IMR-90 (cell line): ENCODE measurements around the gene TTI1. TPM values are rescaled to one million over a fixed set of nuclear protein-coding genes. Genes with fewer than 3 reads are reported as not detected.

Source experiments
- ATAC-seq: fragments of 200-7000 bp; cut with Tn5 transposase; 2 replicates; pipeline ENCODE4 v1.9.1; 2020; ENCODE audit warnings: low read depth, mild to moderate bottlenecking, moderate library complexity
- BruUV-seq: library from RNA; stranded (reverse); fragments of 400-500 nt; replicated peaks from 2 replicates; lab custom pipeline; 2021; lab: Mats Ljungman, UMichigan
- CTCF ChIA-PET: fragments of 300-600 bp; formaldehyde crosslinking; extraction: SDS; loops from one replicate; lab custom pipeline; 2021; ENCODE audit warnings: antibody characterized with exemption; lab: Yijun Ruan, JAX
- POLR2A ChIA-PET: fragments of 300-600 bp; sonication (Branson Sonifier 250); formaldehyde crosslinking; loops from one replicate; lab custom pipeline; 2022; ENCODE audit warnings: antibody characterized with exemption; ENCODE audit not compliant: unreplicated experiment; lab: Charles Lee
- DNase-seq: peaks from one replicate; pipeline ENCODE4 v3.0.0; 2013
- H2AFZ ChIP-seq: replicated peaks from 2 replicates; pipeline ENCODE3; 2013; ENCODE audit warnings: low read length, mild to moderate bottlenecking; ENCODE audit not compliant: poor library complexity
- H2AK5ac ChIP-seq: 2 replicates; pipeline ENCODE4 v1.6.1; 2013; ENCODE audit warnings: low read depth, low read length, inconsistent platforms
- H2AK9ac ChIP-seq: replicated peaks from 2 replicates; pipeline ENCODE3; 2013; ENCODE audit warnings: mild to moderate bottlenecking, low read depth, low read length, moderate library complexity; ENCODE audit not compliant: poor library complexity
- H2BK120ac ChIP-seq: 2 replicates; pipeline ENCODE4 v1.6.1; 2013; ENCODE audit warnings: low read depth, low read length, inconsistent platforms
- H2BK15ac ChIP-seq: 3 replicates; pipeline ENCODE4 v1.6.1; 2013; ENCODE audit warnings: low read depth, low read length, inconsistent platforms
- H2BK20ac ChIP-seq: 2 replicates; pipeline ENCODE4 v1.6.1; 2013; ENCODE audit warnings: low read depth, mild to moderate bottlenecking, inconsistent platforms, low read length, moderate library complexity
- H2BK5ac ChIP-seq: 2 replicates; pipeline ENCODE4 v1.6.1; 2013; ENCODE audit warnings: mild to moderate bottlenecking, low read depth, low read length, inconsistent platforms; ENCODE audit not compliant: poor library complexity, severe bottlenecking
- H3K14ac ChIP-seq: replicated peaks from 2 replicates; pipeline ENCODE4 v1.6.1; 2013; ENCODE audit warnings: low read depth, low read length, inconsistent platforms
- H3K18ac ChIP-seq: 2 replicates; pipeline ENCODE4 v1.6.1; 2013; ENCODE audit warnings: low read depth, low read length, control low read depth
- H3K23ac ChIP-seq: 2 replicates; pipeline ENCODE4 v1.6.1; 2013; ENCODE audit warnings: low read depth, low read length, inconsistent platforms
- H3K27ac ChIP-seq: 2 replicates; pipeline ENCODE4 v1.5.1; 2013; ENCODE audit warnings: mild to moderate bottlenecking, control low read depth, low read length; ENCODE audit not compliant: insufficient read depth
- H3K27me3 ChIP-seq: 2 replicates; pipeline ENCODE4 v1.6.1; 2013; ENCODE audit warnings: low read length; ENCODE audit not compliant: control insufficient read depth, insufficient read depth
- H3K36me3 ChIP-seq: 2 replicates; pipeline ENCODE4 v1.6.1; 2013; ENCODE audit warnings: low read length, mixed read lengths; ENCODE audit not compliant: control insufficient read depth, insufficient read depth
- H3K4ac ChIP-seq: 2 replicates; pipeline ENCODE4 v1.6.1; 2013; ENCODE audit warnings: low read depth, low read length, inconsistent platforms
- H3K4me1 ChIP-seq: 2 replicates; pipeline ENCODE4 v1.6.1; 2013; ENCODE audit warnings: low read length, mixed read lengths; ENCODE audit not compliant: control insufficient read depth, insufficient read depth
- H3K4me2 ChIP-seq: 2 replicates; pipeline ENCODE4 v1.6.1; 2013; ENCODE audit warnings: low read depth, mild to moderate bottlenecking, control low read depth, low read length, moderate library complexity
- H3K4me3 ChIP-seq: 2 replicates; pipeline ENCODE4 v1.5.1; 2013; ENCODE audit warnings: low read depth, mild to moderate bottlenecking, control low read depth, low read length, moderate library complexity; ENCODE audit not compliant: insufficient read depth
- H3K56ac ChIP-seq: 2 replicates; pipeline ENCODE4 v1.6.1; 2013; ENCODE audit warnings: low read length, inconsistent platforms; ENCODE audit not compliant: insufficient read depth; ENCODE audit errors: extremely low read depth
- H3K79me1 ChIP-seq, 2 experiments: 2 replicates each; pipeline ENCODE4 v1.6.1; 2013; ENCODE audit warnings: low read length in 2 of 2, inconsistent platforms in 1 of 2, low read depth in 1 of 2
- H3K9ac ChIP-seq: 2 replicates; pipeline ENCODE4 v1.6.1; 2013; ENCODE audit warnings: low read depth, low read length, control low read depth
- H3K9me1 ChIP-seq: 2 replicates; pipeline ENCODE4 v1.6.1; 2013; ENCODE audit warnings: low read length, inconsistent platforms; ENCODE audit not compliant: insufficient read depth
- H3K9me3 ChIP-seq: 2 replicates; pipeline ENCODE4 v1.6.1; 2013; ENCODE audit warnings: low read length; ENCODE audit not compliant: control insufficient read depth, insufficient read depth
- H4K20me1 ChIP-seq: 2 replicates; pipeline ENCODE4 v1.6.1; 2013; ENCODE audit warnings: low read length, inconsistent platforms; ENCODE audit not compliant: insufficient read depth
- H4K5ac ChIP-seq: 2 replicates; pipeline ENCODE4 v1.6.1; 2013; ENCODE audit warnings: mild to moderate bottlenecking, low read depth, low read length, control low read depth
- H4K8ac ChIP-seq, 2 experiments: 2 replicates each; pipeline ENCODE4 v1.6.1; 2013; ENCODE audit warnings: low read depth in 2 of 2, low read length in 2 of 2, control low read depth in 1 of 2, inconsistent platforms in 1 of 2
- H4K91ac ChIP-seq: 2 replicates; pipeline ENCODE4 v1.6.1; 2013; ENCODE audit warnings: low read depth, low read length, inconsistent platforms; ENCODE audit not compliant: insufficient read depth
- BHLHE40 ChIP-seq: fragments of 150-350 bp; IDR thresholded peaks from 2 replicates; pipeline ENCODE4 v1.6.1; 2016; ENCODE audit warnings: mild to moderate bottlenecking, low read depth, low read length
- FOS ChIP-seq: fragments of 150-350 bp; IDR thresholded peaks from 2 replicates; pipeline ENCODE4 v1.6.1; 2016; ENCODE audit warnings: low read depth, low read length
- MAFK ChIP-seq: IDR thresholded peaks from 2 replicates; pipeline ENCODE4 v1.6.1; 2012; ENCODE audit warnings: low read depth, low read length, improper control_type of control experiment
- MXI1 ChIP-seq: IDR thresholded peaks from 2 replicates; pipeline ENCODE4 v1.6.1; 2012; ENCODE audit warnings: low read depth, mild to moderate bottlenecking, low read length, moderate library complexity, borderline replicate concordance
- RFX5 ChIP-seq: IDR thresholded peaks from 2 replicates; pipeline ENCODE4 v1.8.0; 2012; ENCODE audit warnings: low read depth, mild to moderate bottlenecking, low read length, moderate library complexity
- WGBS, 2 experiments: methylation state at CpG; one replicate each; pipeline versions ENCODE4 v1.1.5 to v1.1.7; 2013; ENCODE audit warnings: missing lambda C conversion rate in 2 of 2; ENCODE audit not compliant: insufficient read length in 1 of 2; ENCODE audit errors: extremely low coverage in 2 of 2; 5-methylcytosine and 5-hydroxymethylcytosine counted together
- dilution Hi-C: fragments of 300-500 bp; cut with HindIII; formaldehyde crosslinking; loops from one replicate; pipeline ENCODE4 v1.14.3; 2018; ENCODE audit warnings: low sequenced_read_pairs; ENCODE audit not compliant: unreplicated experiment
- in situ Hi-C: fragments of 300-500 bp; cut with MboI; formaldehyde crosslinking; loops from 3 replicates; pipeline ENCODE4 v1.14.3; 2019; ENCODE audit warnings: low sequenced_read_pairs, inconsistent platforms, mixed read lengths
- intact Hi-C: fragments of 100-400 bp; cut with micrococcal nuclease; formaldehyde crosslinking; loops from 2 replicates; pipeline ENCODE4 v1.10.0; 2022
- polyA plus RNA-seq, 3 experiments: library from polyadenylated mRNA; depleted of rRNA; stranded (reverse); fragments of >200 nt; gene quantifications; 2 replicates each; pipeline ENCODE4 v1.2.3, GENCODE V29; 2012; ENCODE audit warnings: low replicate concordance in 1 of 3
- total RNA-seq: library from RNA; depleted of rRNA; stranded (reverse); fragments of >200 nt; gene quantifications from 2 replicates; pipeline ENCODE4 v1.2.3, GENCODE V29; 2012
- TF ChIP-seq, protein P1 (sequence below): fragments of 150-350 bp; IDR thresholded peaks from 2 replicates; pipeline ENCODE4 v1.6.1; 2016; ENCODE audit warnings: low read depth, mild to moderate bottlenecking, low read length, moderate library complexity, borderline replicate concordance
- TF ChIP-seq, protein P2 (sequence below): conservative IDR thresholded peaks from 2 replicates; pipeline ENCODE4 v1.5.1; 2012; ENCODE audit warnings: mild to moderate bottlenecking, low read depth, low read length, improper control_type of control experiment

TTI1 gene
- total and polyA plus RNA-seq, 2 of the 4 experiments (the other 2 are of a cell fraction) = 12.5 to 17.6 TPM

DNA sequence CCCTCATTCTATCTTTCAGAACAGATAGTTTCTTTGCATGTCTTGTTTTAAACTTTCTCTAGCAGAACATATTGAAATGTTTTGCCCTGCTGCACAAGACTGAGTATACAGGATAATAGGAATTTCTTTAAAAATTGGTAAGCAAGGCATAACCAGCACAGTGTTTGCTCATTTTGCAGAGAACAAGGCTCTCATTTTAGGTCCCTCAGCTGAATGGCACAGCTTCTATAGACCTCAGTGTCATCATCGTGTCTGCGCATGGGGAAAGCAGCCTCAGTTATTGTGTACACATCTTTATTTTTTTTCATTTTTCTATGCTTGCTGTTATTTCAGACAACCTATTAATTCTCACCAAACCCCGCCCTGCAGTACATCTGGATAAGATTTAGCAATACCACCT is 35.7 kb downstream of the TTI1 start:
- ChIA-PET POLR2A (no interaction called here), CTCF (no interaction called here)
- Histone ChIP-seq H2BK15ac (no peak overlapping the region), H3K4me1 (peaks cover 33% of the 10 kb centered on the region), H3K9me1 (peaks cover 29% of the 10 kb centered on the region), H3K79me1 (peaks cover 13 to 37% of the 10 kb centered on the region in 2 experiments), H2BK20ac (no peak overlapping the region), H3K9me3 (no peaks in the 10 kb centered on the region), H2BK5ac (no peak overlapping the region), H4K91ac (no peak overlapping the region), H3K18ac (no peak overlapping the region), H2BK120ac (no peak overlapping the region), H4K20me1 (peaks cover 23% of the 10 kb centered on the region), H4K8ac (no peak overlapping the region), H3K23ac (no peak overlapping the region), H3K9ac (no peak overlapping the region), H2AK5ac (no peak overlapping the region), H3K56ac (no peak overlapping the region), H3K36me3 (peaks cover 38% of the 10 kb centered on the region), H3K14ac (no peak overlapping the region), H3K4me2 (no peak overlapping the region), H2AK9ac (no peak overlapping the region), H4K5ac (no peak overlapping the region), H3K4ac (no peak overlapping the region), H3K27me3 (no peaks in the 10 kb centered on the region), H3K4me3 (no peak overlapping the region), H3K27ac (no peak overlapping the region), H2AFZ (no peak overlapping the region)
- dilution Hi-C loops = no loop called here
- BruUV-seq = no TSS peak
- intact Hi-C loops = loop anchor here (10.0 kb wide), 1 partner anchor 173 kb away; no protein-coding TSS in a partner anchor
- in situ Hi-C loops = no loop called here
- DNase-seq (no peak), ATAC-seq (no peak)
- TF ChIP-seq MXI1 (no peak), FOS (no peak), RFX5 (no peak), MAFK (no peak), BHLHE40 (no peak)
- TF ChIP-seq, protein P1, sequence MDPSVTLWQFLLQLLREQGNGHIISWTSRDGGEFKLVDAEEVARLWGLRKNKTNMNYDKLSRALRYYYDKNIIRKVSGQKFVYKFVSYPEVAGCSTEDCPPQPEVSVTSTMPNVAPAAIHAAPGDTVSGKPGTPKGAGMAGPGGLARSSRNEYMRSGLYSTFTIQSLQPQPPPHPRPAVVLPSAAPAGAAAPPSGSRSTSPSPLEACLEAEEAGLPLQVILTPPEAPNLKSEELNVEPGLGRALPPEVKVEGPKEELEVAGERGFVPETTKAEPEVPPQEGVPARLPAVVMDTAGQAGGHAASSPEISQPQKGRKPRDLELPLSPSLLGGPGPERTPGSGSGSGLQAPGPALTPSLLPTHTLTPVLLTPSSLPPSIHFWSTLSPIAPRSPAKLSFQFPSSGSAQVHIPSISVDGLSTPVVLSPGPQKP = no peak
- TF ChIP-seq, protein P2, sequence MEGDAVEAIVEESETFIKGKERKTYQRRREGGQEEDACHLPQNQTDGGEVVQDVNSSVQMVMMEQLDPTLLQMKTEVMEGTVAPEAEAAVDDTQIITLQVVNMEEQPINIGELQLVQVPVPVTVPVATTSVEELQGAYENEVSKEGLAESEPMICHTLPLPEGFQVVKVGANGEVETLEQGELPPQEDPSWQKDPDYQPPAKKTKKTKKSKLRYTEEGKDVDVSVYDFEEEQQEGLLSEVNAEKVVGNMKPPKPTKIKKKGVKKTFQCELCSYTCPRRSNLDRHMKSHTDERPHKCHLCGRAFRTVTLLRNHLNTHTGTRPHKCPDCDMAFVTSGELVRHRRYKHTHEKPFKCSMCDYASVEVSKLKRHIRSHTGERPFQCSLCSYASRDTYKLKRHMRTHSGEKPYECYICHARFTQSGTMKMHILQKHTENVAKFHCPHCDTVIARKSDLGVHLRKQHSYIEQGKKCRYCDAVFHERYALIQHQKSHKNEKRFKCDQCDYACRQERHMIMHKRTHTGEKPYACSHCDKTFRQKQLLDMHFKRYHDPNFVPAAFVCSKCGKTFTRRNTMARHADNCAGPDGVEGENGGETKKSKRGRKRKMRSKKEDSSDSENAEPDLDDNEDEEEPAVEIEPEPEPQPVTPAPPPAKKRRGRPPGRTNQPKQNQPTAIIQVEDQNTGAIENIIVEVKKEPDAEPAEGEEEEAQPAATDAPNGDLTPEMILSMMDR = no peak
- 94% methylated on average over 3 of the region's 3 CpGs; no CpG with 5 or more reads in 1 of the 2 experiments for WGBS, 2 experiments
